Stimulated activated CD8-positive, alpha-beta memory T cell treated with anti-CD3 and anti-CD28 coated beads, Interleukin-12 subunit alpha, Interleukin-12 subunit beta, amount 100 ng/mL, for 4 hours (primary cell): Measurements from ENCODE around the gene CLCA4.
"Not testable (repeated sequence)": the region's sequence is repeated elsewhere in the genome, so short reads cannot be mapped to it uniquely, and the experiment has no call there.

Experiments
- DNase-seq: peaks from one replicate; pipeline ENCODE4 v3.0.0-alpha.2; 2020; ENCODE audit warnings: low read depth

Gene CLCA4, protein sequence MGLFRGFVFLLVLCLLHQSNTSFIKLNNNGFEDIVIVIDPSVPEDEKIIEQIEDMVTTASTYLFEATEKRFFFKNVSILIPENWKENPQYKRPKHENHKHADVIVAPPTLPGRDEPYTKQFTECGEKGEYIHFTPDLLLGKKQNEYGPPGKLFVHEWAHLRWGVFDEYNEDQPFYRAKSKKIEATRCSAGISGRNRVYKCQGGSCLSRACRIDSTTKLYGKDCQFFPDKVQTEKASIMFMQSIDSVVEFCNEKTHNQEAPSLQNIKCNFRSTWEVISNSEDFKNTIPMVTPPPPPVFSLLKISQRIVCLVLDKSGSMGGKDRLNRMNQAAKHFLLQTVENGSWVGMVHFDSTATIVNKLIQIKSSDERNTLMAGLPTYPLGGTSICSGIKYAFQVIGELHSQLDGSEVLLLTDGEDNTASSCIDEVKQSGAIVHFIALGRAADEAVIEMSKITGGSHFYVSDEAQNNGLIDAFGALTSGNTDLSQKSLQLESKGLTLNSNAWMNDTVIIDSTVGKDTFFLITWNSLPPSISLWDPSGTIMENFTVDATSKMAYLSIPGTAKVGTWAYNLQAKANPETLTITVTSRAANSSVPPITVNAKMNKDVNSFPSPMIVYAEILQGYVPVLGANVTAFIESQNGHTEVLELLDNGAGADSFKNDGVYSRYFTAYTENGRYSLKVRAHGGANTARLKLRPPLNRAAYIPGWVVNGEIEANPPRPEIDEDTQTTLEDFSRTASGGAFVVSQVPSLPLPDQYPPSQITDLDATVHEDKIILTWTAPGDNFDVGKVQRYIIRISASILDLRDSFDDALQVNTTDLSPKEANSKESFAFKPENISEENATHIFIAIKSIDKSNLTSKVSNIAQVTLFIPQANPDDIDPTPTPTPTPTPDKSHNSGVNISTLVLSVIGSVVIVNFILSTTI

DNA sequence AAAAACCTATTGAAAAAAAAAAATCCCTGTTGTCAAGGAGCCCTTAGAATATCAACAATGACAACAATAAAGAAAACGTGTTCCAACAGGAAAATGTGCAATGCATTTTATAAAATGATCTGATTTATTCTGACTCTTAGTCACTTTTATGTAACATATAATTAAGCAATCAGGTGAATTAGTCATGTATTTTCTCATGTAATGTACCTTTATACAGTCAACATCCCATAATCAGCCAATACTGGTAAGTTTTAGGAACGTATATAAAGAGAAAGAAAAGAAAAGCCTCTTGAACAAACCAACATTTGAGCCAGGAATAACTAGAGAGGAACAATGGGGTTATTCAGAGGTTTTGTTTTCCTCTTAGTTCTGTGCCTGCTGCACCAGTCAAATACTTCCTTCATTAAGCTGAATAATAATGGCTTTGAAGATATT lies at the start of gene CLCA4:
CLCA4 (plus strand) TSS at position 292 of the 435 bp plus-strand sequence; CDS start at position 334, 42 bp downstream.
- no peak for DNase-seq

DNA sequence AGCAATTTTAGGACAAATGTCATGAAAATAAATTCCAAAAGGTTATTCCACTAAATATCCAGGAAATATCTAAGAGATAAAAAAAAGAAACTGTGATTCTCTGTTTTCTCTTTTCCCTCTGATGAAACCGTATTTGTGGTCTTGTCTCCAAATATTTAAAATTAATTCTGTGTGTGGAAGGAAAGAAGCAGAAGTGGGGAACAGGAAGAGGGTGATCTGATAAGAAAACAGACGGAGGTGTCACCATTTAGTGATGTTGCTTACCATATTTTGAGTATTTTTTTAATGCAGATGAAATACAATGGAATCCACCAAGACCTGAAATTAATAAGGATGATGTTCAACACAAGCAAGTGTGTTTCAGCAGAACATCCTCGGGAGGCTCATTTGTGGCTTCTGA lies 48.6 kb upstream of the CLCA4 start:
- no peak for DNase-seq

DNA sequence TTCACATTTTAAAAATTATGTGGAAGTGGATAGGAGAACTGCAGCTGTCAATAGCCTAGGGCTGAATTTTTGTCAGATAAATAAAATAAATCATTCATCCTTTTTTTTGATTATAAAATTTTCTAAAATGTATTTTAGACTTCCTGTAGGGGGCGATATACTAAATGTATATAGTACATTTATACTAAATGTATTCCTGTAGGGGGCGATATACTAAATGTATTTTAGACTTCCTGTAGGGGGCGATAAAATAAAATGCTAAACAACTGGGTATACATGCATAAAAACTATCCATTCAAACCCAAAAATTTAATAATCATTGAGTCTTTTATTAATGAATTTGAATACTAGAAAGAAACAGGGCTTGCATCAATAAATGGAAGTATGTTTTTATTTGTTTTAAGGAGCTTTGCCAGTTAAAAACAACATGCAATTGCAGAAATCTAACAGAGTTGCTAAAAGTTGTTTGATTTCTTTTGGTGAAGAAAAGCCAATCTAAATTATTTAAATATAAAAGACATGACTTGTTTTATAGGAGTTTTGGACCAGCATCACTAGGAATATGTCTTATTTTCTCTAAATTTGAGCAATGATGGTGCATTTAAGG lies 46.8 kb upstream of the CLCA4 start:
- DNase-seq, result no peak

DNA sequence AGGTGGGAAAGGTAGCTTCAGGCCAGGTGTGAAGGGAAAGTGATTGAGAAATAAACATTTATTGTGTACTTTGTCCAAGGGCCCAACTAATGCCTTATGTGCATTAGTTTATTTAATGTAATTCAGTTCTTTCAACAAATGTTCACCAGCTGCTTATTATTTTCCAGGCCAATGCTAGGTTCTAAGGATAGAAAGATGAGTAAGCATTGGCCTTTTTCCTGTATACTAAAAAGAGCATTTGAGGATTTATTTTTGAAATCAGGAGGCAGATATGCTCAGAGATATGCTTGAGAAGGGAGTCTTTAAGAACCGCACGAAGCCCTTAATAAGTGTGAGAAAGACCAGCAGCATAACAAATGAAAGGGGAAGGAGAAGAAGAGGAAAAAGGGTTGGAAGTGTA lies 46.2 kb upstream of the CLCA4 start:
- DNase-seq, result no peak

DNA sequence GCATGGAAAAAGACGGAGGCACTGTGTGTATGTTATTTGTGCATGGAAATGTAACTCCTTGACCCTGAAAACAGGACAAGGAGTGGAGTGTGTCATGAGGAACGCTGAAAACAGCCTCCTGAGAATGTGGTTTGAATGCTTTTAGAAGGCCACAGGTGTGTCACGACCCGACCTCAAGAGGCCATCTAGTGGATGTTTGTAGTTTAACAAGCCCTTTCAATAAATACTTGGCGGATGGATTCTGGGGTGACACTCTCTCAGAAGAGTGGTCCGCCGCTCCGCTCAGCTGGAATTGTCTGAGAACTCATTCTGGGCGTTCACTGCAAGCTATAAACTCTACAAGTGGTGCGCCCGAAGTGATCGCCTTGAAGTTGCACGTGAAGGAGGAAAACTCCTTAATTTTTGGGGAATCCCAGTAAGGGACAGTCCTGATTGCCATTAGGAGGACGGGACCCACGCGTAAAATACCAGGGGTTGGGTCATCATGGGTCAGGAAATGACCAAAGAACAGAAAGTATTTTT lies 44.7 kb upstream of the CLCA4 start:
- not testable (repeated sequence) for DNase-seq

DNA sequence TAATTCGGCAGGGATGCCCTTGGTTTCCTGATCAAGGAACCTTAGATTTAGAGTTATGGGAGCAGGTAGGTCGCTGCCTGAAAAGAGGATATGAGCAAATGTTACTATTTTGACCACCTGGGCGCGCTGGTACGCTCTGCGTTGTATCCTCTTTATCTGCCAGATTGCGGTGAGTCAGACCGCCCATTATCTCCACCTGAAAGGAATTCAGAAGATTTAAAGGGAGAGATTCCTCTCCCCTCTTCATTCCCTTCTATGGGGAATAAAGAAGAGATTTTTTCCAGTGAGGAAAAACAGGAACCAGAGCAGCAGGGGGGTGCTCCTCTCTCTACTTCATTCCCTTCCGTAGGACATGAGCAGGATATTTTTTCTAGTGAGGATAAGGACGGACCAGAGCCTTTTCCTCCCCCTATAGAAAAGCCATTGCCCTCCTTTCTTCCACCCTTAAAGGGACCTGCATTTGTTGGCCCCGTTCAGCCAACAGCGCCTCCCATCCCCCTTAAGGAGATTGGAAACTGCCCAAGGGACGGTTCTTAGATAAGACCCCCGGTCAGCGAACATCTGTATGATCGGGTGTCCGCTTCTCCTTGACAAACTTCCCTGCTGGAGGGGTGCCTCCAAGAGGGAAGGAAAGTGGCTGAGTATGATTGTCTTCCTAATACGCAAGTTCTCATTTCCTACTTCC lies 44.0 kb upstream of the CLCA4 start:
- DNase-seq, result no peak

DNA sequence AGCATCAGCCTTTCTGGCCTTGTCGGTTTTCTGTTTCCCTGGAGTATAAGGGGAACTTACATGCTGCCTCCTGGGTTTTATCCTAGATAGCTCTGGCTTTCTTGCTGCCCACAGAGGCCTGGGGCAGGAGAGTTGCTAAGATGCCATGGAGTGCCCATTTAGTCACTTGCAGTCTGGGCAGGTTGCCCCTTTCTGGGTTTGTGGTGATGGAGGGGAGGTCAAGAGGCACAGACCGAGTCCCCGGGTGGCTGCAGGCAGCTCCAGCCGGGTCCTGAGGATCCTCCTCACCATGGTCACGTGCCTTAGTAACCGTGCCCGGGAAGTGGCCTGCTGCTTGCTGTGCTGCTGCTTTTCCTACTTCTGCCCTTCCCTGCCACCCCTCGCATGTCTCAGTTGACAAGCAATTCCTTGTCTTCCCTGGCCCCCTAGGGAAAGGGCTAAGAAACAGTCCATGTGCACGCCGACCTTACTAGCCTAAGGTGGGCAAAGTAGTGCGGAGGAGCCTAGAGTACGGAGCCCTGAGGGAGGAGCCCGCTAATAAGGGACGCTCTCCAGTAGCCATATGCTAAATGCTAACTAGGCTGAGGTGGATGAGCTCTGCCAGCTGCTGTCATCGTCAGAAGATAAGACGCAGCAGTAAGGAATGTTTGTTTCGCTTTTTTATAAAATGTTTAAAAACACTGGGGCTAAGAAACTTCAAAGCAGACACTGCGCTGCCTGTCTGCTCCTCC lies 43.3 kb upstream of the CLCA4 start:
- no peak for DNase-seq

DNA sequence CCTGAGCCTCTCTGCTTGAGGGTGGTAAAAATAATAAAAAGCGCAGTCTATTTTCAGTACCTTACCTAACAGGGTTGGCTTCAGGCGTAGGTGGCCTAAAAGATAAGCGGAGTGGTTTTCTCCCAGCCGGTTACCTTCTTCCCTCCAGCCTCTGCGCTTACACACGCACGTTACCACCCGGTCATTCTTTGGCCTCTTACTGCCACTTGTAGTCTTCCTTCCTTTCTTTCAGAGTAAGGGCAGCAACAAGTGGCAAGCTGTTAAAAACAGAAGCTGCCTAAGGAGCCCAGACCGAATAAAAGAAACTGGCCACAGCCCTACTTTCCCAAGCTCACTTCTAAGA lies 42.8 kb upstream of the CLCA4 start:
- DNase-seq, result no peak

DNA sequence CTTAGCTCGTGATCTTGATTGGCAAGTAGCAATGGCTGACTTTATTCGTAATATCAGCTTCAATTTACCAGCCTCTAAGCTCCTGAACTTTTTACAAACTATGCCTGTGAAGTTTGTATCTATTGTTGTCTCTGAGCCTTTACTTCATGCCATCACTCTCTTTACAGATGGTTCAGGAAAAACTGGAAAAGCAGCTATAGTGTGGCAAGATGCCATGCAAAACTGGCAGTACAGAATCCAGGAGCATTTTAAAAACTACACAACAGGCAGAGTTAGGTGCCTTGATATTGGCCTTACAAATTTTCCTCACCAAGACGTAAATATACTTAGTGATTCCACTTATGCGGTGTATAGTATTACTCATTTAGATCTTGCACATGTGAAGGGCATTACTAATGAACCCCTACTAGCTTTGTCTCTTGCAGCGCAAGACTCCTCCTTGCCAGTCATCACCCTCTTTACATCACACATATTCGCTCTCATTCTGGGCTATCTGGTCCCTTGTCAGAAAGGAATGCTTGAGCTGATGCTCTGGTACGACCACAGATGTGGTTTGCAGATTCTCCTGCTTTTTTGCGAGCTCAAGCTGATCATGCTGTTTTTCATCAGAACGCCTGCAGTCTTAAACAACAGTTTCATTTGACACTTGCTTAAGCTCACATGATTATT lies 41.8 kb upstream of the CLCA4 start:
- no peak for DNase-seq

DNA sequence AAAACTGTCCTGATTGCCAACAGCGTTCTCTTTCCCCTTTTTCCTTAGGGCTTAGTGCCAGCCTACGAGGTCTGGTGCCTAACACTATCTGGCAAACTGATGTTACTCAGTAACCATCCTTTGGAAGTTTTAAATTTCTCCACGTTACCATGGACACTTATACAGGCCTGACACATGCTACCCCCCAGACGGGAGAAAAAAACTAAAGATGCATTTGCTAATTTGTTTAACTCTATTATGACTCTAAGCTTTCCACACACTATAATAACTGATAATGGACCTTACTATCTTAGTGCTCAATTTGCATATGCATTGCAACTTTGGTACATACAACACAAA lies 41.3 kb upstream of the CLCA4 start:
- DNase-seq, result no peak

DNA sequence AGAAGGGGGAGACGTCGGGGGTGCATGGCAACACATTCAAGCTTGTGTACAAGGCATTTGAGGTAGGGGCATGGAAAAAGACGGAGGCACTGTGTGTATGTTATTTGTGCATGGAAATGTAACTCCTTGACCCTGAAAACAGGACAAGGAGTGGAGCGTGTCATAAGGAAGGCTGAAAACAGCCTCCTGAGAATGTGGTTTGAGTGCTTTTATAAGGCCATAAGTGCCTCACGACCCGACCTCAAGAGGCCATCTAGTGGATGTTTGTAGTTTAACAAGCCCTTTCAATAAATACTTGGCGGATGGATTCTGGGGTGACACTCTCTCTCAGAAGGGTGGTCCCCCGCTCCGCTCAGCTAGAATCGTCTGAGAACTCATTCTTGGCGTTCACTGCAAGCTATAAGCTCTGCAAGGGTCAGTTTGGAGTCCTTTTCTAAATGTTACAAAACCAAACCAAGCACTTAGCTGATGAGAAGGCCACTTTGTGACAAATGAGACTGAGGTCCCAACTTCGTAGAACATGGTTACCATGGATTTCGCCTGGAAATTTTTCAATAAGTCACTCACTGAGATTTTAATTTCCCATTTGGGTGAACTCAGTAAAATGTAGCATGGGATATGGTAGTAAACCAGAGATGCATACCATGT lies 38.8 kb upstream of the CLCA4 start:
- DNase-seq, result no peak

DNA sequence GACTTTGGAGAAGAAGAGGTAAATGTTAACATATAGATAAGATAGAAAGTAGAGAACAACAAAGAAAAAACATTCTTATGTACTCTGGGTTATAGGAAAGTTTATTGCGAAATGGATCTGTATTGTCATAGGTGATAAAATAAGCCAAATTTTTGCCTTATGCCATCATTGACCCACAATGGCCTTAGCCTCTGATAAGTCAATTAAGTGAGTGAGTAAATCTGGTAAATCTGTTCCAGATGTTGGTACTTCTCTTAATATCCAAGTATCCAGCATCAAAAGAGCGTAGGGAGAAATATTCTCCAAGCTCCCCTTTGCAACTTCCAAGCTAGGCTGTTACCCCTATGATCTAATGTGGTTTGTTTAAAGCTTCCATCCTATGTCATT lies 38.3 kb upstream of the CLCA4 start:
- no peak for DNase-seq

DNA sequence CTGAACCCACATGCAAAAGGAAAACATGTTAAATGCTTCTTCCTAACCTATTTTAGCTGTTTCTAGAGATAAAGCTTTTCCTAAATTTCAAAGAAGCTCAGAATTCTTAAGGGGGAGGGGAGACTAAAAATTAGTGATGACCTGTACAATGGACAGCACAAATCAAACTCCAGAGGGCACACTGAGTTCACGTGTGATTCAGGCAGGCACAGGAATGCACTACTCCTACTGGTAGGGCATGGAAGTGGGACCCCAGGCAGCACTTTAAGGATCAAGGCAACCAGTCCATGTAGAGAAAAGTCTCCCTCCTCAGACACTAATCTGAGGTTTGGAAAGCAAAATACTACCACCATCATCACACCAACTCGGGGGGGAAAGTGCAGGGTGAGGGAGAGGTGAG lies 31.3 kb upstream of the CLCA4 start:
- no peak for DNase-seq

DNA sequence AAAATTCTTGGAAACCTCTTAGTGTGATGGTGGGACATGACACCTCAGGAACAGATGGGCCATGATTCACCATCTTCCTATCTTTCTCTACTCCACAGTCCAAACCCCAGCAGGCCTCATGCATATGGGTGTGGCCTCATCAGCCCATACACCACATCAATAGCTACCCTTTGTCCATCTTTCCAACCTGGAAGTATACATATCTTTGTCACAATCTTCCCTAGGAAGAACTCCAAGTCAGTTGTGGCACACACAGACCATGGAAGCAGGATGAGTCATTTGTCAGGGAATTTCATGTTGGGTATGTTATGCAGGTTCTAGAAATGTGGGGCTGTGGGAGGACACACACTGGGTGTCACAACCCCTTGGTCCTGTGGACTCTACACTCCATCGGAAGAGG lies 30.5 kb upstream of the CLCA4 start:
- DNase-seq, result no peak

DNA sequence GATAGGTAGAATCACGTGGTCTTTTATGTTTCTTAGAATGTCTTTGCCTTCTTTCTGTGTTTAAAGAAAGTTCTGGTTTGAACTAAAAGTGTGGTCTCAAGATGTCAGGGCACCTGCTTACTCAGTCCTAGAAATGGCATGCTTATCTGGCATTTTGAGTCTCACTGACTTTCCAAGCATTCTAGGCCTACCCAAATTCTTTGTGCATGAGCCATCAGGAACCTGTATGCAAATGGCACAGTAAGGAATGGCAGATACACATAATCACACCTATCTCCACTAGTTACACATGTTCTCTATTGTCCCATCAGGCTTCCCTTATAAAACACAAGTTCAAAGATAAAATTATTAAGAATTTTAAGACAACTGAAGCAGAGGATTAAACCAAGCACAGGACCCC lies 29.5 kb upstream of the CLCA4 start:
- no peak for DNase-seq

DNA sequence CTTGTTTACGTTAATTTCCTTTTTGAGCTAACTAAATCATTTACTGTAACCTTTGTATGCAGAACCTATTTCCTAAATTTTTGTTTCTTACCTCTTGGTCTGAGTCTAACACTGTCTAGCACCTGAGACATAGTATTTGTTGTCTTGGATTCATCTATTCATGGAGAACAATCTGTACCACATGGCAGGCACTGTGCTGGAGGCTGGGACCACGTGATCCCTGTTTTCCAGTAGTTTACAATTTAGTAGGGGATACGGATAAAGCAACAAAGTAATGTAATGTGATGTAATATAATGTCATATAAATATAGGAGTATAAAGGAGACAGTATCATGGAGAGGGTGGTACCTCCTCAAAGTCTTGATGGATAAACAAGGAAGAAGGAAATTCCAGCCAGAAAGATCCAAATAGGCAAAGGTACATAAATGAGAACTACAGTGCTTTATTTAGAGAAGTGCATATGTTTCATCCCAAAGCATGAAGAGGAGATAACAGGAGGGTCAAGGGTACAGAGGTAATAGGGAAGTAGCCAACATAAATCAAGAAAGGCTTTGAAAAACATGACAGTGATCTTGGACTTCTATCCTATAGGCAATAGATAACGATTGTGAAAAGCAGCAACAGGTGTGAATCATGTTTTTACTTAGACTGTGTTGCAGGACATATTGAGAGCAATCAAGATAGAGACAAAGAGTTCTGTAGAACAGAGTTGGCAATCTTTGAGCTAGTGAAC lies 25.9 kb upstream of the CLCA4 start:
- DNase-seq, result no peak

DNA sequence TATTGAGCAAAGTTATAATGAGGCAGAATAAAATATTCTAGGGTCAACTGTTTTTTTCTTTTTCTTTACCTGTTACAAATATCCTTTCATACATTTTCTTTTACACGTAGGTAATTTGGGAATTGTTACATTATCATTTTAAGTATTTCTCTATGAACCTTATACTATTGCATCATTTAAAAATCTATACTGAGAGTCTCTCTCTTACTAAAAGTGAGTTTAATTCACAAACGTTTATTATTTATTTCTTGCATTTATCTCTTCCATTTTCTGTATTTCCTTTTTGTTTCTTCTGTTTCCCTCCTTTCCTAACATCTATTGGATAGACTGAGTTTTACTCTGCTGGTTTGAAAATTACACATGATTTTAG lies 25.4 kb upstream of the CLCA4 start:
- DNase-seq, result no peak

DNA sequence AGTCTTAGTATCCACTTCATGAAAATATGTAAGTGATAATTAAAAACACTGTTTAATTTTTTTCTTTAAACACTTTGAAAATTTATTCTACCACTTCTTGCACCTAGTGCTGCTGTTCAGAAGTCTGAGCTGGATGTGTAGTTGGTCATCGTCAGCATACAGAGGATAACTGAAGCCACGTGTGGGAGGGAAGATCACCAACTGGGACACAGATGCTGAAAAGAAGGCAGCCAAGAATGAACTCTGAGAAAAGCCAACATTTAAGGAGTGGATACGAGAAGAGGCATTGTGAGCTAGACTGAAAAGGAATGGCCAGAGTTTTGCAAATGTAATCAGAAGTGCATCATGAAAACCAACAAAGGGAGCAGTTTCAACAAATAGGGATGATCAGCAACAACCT lies 24.6 kb upstream of the CLCA4 start:
- no peak for DNase-seq

DNA sequence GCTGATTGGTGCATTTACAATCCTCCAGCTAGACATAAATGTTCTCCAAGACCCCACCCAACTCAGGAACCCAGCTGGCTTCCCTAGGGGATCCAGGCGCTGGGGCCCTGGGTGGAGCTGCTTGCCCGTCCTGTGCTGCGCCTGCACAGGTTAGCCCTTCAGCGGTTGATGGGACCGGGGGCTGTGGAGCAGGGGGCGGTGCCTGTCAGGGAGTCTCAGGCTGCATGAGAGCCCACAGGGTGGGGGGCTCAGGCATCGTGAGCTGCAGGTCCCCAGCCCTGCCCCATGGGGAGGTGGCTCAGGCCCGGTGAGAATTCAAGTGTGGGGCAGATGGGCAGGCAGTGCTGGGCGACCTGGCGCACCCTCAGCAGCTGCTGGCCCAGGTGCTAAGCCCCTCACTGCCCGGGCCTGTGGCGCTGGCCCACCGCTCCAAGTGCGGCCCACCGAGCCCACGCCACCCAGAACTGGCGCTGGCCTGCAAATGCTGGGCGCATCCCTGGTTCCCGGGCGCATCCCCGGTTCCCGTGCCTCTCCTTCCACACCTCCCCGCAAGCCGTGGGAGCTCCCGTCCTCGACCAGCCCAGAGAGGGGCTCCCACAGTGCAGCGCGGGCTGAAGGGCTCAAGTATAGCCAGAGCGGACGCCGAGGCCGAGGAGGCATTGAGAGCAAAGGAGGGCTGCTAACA lies 23.1 kb upstream of the CLCA4 start:
- DNase-seq, result no peak
